Right forelimb (tissue), 1 donor: Measurements from ENCODE around the gene DMTF1.

ENCODE experiments used
- DNase-seq: peaks from one replicate; pipeline ENCODE4 v3.0.0-alpha.2; 2018

DMTF1 gene

DNA sequence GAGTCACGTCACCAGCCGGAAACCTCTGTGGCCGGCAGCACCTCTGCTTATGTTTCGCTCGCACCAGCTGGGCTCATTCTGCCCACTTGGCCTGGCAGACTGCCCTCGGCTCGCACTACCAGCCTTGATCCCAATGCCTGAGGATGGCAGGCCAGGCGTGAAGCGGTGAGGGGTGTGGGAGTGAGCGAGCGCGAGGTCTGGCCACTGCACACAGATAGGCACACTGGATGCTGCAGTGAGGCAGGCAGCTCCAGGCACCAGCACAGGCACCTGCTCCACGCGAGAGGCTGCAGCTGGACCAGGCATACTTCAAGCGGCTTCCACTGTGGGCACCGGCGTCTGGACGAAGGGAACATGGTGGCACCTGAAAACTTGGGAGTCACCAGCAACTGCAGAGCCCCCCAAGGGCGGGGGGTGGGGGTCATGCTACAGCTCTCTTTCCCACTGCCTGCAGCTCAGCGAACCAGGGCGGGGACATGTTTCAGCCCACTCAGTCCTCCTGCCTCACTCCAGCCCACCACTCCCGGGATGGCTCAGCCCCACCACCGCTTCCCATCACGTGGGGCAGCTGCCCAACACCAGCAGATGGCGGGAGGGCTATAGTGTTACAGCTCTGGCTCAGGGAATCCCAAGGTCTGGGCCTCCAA lies 5.4 kb upstream of the DMTF1 start:
- DNase-seq, result no peak

DNA sequence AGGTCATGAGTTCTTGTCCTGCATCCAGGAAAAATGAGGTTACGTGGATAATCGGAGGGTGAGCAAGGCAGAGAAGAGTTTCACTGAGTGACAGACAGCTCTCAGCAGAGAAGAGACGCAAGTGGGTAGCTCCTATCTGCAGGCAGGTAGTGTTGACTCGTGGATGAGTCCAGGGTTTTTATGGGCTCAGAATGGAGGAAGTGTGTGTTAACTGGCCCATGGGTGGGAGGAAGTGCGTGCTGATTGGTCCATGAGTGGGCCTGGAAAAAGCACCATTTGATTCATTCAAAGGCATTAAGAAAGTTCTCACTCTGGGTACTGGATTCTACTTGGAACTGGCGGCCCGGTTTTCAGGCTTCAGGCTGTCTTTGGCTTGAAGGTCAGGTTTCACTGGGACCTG lies 4.8 kb upstream of the DMTF1 start:
- DNase-seq, result no peak

DNA sequence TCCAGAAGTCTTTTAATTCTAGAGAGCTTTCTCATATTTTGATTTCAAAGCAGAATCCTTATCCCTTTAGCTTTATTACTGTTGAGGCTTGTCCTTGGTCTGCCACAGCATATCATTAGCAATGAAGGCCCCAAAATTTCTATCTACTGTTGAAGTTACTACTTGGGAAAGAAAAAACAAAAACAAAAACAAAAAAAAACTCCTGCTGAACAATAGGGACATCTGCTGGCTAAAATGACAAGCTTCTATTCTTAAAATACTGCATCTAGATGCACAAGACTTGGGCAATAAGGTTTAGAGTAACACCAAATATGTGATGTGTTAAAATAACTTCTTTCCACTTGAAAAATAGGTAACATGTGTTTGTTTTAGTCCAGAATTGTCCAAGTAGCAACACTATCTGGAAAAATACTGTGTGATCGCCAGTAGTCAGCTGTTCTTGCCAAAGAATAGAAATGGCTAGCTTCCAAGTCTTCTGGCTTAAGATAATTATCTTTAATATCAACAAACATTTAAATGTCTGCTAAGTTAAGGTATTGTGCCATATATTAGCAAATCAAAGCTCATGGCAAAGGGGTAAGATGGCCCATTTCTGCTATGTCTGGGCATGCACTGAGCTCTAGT lies 3.8 kb upstream of the DMTF1 start:
- no peak for DNase-seq

DNA sequence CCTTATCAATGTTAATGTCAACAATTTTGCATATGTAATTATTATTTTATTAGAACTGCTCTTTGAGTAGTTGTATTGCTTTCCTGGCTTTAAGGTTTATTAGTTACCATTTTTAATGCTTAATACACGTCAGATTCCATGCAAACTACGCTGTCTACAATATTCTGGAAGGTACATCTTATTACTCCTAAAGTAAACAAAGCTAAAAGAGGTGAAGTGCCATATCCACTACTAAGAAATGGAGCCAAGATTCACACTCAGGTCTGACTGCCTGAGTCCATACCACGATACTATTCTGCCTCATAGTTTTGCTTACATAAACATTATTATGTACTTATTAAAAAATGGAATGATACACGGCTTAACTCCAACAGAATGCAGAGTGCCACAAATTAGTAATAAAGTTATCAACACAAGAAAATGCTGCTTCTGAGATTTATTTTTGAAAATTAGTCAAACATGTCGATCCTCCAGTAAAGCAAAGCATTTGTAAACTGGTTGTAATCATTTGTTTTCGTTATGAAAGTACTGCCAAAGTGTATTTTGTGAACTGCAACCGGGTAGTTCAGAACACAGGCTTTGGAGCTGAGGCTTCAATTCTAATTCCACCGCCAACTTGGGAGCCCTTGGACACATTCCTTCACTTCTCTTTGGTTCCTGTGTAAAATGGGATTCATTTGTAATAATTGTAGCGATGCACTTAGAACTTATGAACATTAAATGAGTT lies 1.1 kb upstream of the DMTF1 start:
- no peak for DNase-seq

GRCh38 chr7:87151729-87152111 lies 533 bp upstream of the DMTF1 start:
- DNase-seq, result no peak

GRCh38 chr7:87152897-87153641 lies 816 bp downstream of the DMTF1 start:
- DNase-seq, result no peak

DNA sequence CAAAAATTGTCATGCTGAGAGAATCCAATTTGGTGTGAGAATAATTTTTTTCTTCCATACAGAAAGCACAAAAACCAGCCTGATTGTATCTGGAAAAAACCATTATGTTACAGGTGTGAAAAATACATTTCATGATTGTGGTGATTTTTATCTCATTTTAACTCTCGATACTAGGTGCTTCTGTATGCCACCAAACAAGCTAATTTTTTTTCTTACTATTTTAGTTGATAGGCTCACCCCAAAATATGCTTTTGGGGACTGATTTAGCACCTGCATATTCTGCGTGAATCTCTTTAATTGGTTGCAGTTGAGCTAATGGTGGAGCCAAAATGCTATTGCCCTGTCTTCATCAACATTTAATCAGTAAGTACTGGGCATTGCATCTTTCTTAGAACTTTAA lies 1.9 kb downstream of the DMTF1 start:
- no peak for DNase-seq

GRCh38 chr7:87154569-87154968 lies 2.3 kb downstream of the DMTF1 start:
- no peak for DNase-seq

GRCh38 chr7:87155788-87156187 lies 3.5 kb downstream of the DMTF1 start:
- DNase-seq, result no peak

DNA sequence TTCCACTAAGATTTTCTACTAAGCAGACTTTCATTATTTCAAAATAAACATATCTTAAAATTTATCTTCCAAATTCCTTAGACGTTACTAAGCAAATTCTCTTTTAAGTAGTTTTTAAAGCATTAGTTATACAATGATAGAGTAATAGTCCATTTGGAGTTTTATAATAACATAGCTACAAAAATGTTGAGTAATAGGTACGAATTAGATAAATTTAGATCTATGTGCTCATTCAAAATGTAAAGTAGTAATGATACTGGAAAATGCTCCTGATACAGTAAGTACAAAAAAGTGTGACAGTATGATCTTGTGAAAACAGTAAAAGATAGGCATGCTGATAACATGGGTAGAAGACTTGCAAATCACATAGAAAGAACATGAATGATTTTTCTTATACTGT lies 4.5 kb downstream of the DMTF1 start:
- DNase-seq, result no peak

DNA sequence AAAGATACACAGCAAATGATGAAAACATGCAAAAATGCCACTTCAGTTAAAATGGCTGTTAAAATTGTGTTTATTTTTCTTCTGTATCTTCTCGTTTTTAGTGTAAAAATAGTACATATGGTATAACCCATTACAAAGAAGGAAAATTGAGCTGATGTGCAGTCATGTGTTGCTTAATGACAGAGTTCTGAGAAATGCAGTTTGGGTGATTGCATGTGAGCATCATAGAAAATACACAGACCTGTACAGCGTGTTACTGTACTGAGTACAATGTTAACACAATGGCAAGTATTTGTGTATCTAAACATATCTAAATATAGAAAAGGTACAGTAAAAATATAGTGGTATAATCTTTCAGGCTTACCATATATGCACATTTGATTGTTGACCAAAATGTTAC lies 7.3 kb downstream of the DMTF1 start:
- no peak for DNase-seq

DNA sequence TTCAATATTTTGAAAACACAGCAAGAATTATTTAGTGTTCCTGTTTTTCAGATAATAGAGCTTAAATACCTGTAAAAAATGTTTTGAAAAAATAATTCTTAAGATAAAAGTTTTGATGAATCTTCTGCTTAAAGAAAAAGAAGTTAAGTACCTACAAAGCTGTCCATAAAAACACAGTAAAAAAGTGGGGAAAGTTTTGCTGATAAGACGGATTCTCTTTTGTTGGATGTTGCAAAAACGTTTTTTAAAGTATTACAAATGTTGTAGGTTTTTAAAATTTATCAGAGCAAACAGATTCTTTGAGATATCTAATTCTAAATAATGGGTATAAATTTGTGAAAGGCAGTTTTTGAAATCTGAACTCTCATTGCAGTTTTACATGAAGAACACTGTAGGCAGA lies 12.2 kb downstream of the DMTF1 start:
- no peak for DNase-seq

DNA sequence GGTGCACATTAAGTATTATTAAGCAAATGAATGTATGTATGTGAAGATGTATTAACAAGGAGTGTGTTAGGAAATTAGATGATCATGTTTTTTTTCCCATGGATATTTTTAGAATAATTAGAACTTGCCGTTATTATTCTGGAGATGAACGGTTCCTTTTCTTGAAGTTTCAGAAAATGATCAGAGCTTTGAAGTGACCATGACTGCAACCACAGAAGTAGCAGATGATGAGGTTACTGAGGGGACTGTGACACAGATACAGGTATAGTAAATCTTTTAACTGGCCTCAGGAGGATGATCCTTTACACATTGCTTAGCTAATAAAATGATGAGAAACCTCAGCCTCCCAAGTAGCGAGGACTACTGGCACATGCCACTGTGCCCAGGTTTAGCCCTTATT lies 18.6 kb downstream of the DMTF1 start:
- no peak for DNase-seq

GRCh38 chr7:87171282-87171934 lies 19.2 kb downstream of the DMTF1 start:
- DNase-seq, result no peak

- no peak for DNase-seq
Measured at GRCh38 chr7:87173471-87173870, 21.2 kb downstream of the DMTF1 start.

DNA sequence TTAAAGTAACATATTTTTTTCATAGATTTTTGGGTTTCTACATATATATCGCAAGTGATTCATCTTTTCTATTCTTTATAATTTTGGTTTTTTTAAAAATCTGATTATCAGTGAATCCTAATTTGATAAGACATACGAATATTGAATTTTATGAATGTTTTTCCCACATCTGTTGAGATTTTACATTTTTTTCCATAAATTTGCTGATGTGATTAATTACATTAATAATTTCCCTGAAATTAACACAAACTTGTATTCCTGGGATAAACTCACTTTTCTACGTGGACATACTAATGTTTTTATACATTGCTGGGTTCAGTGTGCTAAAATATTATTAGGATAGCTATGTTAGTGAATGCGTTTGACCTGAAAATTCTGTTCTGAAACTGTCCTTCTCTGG lies 26.1 kb downstream of the DMTF1 start:
- DNase-seq, result no peak

DNA sequence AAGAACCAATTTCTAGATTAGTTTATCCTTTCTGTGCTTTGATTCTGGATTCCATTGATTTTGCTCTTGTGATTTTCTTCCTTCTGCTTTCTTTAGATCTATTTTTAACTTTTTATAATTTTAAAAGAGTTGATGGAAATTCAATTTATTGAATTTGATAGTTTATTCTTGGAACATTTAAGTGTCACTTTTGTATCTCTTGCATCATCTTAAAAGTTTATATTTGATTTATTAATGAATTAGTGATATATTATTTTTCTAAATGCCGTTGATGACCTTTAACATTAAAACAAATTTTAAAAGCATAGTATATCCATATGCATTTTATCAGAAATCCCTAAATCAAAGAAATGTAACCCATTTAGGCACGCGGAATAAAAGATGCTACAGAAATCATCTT lies 26.9 kb downstream of the DMTF1 start:
- DNase-seq, result no peak

- DNase-seq, result no peak
Measured at GRCh38 chr7:87187120-87187519, 34.9 kb downstream of the DMTF1 start.

DNA sequence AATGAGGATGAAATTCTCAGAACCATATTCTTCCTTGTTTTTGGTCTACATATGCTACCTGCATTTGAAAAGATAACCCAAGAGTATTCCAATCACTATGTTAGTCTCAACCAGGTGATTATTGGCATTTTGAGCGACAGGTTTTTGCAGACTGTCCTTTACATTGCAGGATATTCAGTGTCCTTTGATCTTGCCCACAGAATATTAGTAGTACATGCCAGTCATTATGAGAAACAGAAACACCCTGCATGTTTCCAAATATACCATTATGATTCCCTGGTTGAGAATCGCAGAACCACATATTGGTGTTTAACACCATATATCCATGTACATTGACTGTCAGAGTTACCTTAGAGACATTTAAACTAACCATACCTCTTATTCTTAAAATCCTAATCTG lies 36.7 kb downstream of the DMTF1 start:
- DNase-seq, result no peak

DNA sequence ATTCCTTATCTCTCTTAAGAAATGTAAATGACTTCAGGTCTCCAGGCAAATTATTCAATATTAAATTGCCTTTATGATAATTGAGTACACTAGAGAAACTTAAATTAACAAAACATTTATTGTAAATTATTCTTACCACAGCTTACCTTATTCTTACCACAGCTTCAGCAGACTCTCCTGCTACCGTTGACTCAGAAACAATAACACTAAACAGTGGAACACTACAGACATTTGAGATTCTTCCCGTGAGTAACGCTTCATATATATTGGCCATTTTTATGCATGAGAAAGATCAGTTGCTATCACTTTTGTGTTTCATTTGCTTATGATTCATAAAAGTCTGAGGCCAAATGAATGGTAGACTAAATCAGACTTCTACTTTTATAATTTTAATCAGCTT lies 38.5 kb downstream of the DMTF1 start:
- DNase-seq, result no peak

DNA sequence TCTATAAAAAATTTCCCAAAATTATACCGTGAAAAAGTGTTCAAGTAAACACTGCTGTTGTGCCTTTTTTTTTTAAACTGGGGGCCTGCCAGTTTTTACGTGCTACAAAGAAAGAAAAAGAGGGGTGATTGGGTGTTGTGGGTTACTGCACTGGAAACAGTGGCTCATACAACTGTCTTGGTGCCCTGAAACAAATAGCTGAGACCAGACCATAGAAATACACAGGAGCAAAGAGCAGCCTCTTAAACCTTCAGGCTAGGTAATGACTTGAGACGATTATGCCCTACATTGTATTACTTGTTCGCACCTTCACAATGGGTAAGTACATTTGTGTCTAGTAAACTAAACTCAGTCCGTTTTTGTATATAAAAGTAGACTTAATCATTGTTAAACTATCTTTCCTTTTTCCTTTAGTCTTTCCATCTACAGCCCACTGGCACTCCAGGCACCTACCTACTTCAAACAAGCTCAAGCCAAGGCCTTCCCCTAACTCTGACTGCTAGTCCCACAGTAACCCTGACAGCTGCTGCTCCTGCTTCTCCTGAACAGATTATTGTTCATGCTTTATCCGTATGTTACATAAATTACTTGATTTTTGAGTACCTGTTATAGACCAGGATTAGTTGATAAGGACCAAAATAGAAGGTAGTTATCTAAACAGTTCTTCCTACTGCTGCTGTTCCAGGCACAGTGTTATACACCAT lies 40.7 kb downstream of the DMTF1 start:
- DNase-seq, result no peak

- DNase-seq, result no peak
Measured at GRCh38 chr7:87193912-87194311, 41.7 kb downstream of the DMTF1 start.

DNA sequence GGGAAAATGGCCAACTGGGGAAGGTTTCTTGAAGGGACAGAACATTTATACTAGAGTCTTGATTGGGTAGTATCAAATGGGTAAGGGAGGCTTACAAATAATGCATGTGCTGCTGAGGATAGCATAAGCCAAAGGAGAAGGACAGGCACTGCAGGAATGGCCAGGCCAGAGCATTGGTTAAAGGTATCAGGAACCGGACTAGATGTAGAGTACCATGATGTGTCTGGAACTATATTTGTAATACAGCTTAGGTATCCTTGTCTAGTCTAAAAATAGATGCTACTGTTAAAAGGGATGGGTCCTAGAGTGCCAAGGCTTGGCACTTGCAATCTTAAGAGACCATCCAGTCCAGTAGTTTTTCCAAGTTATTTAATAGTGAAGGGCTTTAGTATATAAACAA lies 47.0 kb downstream of the DMTF1 start:
- DNase-seq, result no peak
